Fibroblast of skin of right quadriceps (primary cell): Measurements from ENCODE around the gene APBA2.
A peak's percentile ranks its signal among the peaks of the same experiment; 100 is the strongest.
"Not testable (repeated sequence)": the region's sequence is repeated elsewhere in the genome, so short reads cannot be mapped to it uniquely, and the experiment has no call there.

Source experiments
- DNase-seq: peaks from one replicate; pipeline ENCODE4 v3.0.0-alpha.2; 2013

APBA2 gene

DNA sequence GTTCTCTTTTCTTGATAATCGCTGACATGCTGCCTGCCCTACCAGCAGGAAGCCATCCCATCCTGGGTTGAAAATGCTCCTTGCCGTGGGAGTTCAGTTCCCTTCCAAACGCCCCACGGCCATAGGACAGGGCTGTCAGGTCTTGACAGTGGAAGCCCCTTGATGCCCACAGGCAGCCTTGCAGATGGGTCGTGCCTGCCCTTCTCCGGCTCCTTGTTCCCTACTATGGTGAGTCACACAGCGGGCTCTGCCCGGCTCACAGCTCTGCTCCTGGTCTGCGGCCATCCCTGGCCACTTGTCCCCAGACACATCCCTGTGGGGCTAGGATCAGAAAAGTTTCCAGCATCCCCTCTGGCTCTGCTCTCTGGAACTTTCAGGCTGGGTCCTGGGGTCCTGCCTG lies 6.2 kb upstream of the APBA2 start:
- DNase-seq: no peak

- no peak for DNase-seq
Measured at GRCh38 chr15:28880680-28881079, 5.1 kb upstream of the APBA2 start.

DNA sequence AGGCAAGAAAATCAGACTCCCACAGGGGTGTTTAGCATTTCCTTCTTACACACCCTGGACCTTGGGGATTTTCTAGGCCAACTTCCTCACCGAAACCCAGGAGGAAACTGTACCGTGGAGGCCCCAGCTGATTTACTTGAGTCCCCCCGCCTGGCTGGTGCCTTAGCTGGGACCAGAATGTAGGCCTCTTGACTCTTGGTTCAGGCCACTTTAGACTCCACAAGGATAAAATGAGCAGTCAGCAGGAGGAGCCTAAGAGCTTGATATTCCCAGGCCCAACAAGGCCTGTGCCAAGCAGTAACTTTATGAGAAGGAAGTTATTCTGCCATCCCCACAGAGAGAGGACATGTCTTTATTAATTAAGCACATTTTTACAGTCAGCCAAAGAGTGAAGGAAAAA lies 4.6 kb upstream of the APBA2 start:
- no peak for DNase-seq

DNA sequence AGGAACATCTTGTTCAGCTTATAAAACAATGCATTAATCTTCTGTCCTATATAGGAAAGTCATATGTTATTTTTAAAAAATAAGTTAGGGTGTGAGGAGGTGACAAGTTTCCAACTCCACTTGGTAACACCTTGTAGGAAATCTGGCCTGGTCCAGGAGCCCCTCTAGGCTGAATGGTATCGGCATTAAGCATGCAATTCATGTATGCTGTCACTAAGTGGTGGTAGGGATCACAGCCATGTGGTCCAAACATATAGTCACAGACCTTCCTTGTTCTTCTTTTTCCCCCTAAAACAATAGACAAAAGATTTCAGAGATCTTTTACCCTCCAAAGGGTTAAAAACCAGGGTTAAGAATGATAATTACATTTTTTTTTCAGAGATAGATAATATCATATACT lies 4.2 kb upstream of the APBA2 start:
- no peak for DNase-seq

- no peak for DNase-seq
Measured at GRCh38 chr15:28884151-28884940, 1.4 kb upstream of the APBA2 start.

GRCh38 chr15:28885128-28885629 lies 595 bp upstream of the APBA2 start:
- no peak for DNase-seq

DNA sequence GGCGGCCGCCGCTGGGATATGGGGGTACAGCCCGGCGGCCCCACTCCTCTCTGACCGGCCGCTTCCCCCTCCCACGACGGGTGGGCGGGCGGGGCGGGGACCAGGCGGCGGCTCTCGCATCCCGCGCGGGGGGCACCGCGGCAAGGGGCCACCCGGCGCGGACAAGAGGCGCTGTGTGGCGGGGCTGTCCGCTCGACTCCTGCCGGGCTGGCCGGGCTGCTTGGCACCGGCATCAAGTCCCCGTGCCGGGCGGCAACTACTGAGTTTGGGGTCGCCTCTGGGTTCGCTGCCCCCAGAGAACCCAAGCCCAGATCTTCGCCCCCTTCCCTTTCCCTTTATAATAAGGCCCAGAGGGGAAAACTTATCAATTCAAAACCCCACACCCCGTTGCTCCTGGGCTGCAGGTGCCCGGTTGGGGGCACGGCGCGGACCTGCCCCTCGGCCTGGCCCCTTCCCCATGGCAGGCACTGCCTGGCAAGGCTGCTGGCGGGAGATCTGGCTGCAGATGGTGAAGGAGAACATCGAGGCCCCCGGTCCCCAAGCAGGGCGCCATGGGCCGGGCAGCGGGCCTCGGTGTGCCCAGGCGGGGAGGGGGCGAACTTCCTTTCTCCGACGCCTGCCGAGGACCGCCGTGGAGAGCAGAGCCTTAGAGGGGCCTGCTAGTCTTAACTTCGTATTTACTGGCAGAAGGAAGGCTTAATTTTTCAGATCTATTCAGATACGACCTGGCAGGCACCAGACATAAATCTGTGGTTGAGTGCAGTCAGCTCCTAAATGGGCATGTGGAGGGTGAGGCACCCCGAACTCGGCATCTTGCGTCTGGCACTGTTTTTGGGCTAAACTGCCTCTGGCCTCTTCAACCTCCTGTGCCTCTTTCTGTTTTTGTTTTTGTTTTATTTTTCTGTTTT lies 911 bp downstream of the APBA2 start:
- no peak for DNase-seq

DNA sequence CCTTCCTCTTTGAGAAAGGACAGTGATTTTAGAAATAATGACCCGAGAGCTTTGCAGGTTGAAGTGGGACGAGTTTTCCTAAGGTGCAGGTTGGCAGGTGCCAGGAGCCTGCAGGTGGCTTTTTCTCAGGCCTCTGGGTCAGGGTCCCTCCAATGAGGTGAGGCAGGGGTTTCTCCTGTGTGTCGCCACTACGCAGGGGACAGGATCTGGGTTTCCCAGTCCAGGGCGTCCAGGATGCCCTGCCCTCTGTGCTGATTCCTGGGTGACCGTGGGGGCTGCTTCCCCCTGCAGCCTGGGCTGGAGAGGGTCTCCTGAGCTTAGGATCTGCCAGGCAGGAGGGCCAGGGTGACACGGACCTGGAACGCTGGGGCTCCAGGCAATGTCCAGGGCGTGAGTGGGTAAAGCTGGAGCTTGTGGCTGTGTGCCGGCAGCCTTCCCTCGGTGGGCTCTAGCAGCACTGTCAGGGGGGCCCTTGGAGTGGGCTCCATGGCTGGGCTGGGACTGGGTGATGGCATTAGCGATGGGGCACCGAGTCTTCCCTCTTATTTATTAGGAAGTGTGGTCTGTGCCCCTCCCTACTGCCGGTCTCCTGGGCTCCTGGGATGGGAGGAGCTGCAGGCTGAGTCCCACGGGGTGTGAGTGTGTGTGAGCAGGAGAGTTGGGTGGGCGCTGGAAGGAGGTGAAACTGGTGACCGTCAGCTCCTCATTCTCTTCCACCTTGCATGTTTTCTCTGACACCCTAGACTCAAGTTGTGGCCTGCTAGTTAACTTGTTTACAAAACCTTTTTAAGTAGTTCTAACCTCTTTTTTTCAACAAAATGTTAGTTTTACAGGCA lies 1.8 kb downstream of the APBA2 start:
- no peak for DNase-seq

DNA sequence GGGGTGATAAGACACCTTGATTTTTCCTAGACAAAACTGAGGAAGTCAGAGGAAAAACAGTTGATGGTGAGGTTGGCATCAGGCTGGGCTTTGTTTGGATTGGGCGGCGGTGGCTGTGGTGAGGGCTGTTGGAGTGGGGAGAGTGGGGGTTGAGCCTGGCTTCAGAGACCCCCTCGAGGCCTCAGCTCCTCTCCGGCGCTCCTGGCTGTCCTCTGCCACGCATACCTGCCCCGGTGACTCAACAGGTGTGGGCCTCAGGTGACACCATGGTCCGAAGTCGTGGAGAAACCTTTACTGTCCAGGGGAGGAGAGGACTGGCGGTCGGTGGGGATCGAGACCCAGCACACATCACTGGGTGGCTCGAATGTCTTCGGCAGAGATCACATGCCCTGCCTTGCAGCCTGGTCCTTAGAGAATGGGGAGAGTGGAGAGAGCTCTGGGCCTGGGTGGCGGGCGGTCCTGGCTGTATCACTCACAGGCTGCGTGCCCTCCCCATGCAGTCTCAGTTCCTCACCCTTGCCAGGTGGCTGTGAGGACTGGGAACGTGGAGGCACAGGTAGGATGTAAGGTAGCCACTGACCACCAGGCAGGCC lies 2.6 kb downstream of the APBA2 start:
- no peak for DNase-seq

DNA sequence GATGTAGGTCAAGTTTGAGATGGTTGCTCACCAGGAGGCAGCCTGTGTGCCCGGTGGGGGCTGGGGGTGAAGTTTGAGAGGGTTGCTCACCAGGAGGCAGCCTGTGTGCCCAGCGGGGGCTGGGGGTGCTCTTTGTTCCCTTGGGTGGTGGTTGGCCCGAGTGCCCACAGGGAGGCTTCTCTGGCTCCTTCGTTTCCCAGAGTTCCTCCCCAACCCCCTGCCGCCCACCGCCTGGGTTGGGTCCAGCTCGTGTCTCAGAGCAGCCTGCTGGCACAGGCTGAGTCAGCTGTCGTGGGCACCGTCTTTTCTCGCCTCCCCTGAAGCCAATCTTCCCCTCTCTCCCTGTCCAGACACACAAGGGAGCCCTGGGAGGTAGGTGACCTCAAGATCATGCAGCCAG lies 3.1 kb downstream of the APBA2 start:
- DNase-seq: no peak

- no peak for DNase-seq
Measured at GRCh38 chr15:28889346-28889745, 3.6 kb downstream of the APBA2 start.

- DNase-seq: not testable (repeated sequence)
Measured at GRCh38 chr15:28889871-28890270, 4.1 kb downstream of the APBA2 start.

- DNase-seq: not testable (repeated sequence)
Measured at GRCh38 chr15:28890291-28890690, 4.5 kb downstream of the APBA2 start.

GRCh38 chr15:28890711-28891495 lies 5.1 kb downstream of the APBA2 start:
- peak; percentile 69 for DNase-seq

DNA sequence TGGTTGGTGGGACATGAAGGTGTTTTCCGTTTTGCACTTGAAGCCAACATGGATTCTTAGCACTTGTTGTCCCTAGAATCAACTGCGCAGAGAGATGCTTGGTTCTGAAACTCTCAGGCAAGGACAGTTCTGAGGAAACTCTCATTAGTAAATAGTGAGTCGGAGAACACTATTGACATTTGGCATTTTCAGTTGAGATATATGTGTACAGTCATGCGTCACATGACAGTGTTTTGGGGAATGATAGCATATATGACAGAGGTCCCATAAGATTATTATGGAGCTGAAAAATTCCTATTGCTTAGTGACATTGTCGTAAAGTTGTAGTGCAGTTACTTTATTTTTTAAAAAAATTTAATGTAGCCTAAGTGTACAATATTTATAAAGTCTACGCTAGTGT lies 5.8 kb downstream of the APBA2 start:
- no peak for DNase-seq

DNA sequence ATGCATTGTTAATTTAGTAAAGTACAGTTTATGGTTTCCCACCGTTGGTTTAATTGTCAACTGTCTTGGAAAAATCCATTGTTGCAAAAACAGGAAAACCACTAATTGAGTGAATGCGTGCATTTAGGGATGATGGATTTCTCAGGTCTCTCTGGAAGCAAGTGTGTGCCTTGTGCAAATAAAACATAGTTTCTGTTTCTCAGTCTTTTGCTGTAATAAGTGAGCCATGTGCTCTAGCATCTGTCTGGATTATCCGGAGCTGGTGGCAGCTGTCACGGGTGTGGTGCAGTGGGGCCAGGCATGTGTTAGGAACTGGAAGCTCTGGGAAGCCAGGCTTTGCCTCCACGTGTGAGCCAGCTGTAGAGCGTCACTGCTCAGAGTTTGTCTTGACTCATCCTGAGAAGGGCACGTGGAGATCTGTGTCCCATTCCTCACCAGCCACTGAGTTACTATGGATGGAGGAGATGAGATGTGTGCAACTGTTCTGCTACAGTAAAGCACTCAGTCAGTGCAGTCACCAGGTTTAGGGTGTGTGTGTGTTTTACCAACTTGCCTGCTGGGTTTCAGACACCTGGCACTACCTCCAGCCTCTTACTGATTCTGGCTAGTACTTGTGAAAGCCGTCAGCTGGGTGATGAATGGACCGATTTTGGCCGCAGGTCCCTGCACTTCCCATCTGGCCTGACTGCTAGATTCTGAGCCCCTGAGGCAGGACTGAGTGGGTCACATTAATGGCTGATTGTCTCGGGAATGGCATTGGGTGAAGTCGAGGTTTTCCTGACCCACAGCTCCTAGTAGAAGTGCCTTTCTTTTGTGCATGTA lies 7.2 kb downstream of the APBA2 start:
- peak; percentile 82 for DNase-seq

- no peak for DNase-seq
Measured at GRCh38 chr15:28894631-28895030, 8.9 kb downstream of the APBA2 start.

GRCh38 chr15:28895146-28895545 lies 9.4 kb downstream of the APBA2 start:
- no peak for DNase-seq

GRCh38 chr15:28895566-28895965 lies 9.8 kb downstream of the APBA2 start:
- DNase-seq: no peak

GRCh38 chr15:28896951-28897350 lies 11.2 kb downstream of the APBA2 start:
- peak; percentile 91 for DNase-seq
